Keratinocyte (primary cell): ENCODE data around the gene MEIOC. TPM values are rescaled to one million over a fixed set of nuclear protein-coding genes. Genes with fewer than 3 reads are reported as not detected.

ENCODE experiments used
- DNase-seq: peaks from one replicate; pipeline ENCODE4 v3.0.0-alpha.2; 2011; ENCODE audit warnings: low read depth, missing footprints, low spot score
- FAIRE-seq: peaks from 2 replicates; lab custom pipeline; 2011; peaks lifted over from hg19 to GRCh38; lab: Jason Lieb, UNC
- H2AFZ ChIP-seq: 2 replicates; pipeline ENCODE4 v1.6.0; 2012; ENCODE audit warnings: low read length, control low read depth, inconsistent platforms; ENCODE audit not compliant: control insufficient read depth
- H3K27ac ChIP-seq: 2 replicates; pipeline ENCODE4 v1.5.1; 2011; ENCODE audit warnings: low read length; ENCODE audit not compliant: control insufficient read depth, insufficient read depth
- H3K27me3 ChIP-seq: 3 replicates; pipeline ENCODE4 v1.6.0; 2011; ENCODE audit warnings: low read length; ENCODE audit not compliant: control insufficient read depth, insufficient read depth; ENCODE audit errors: extremely low read depth
- H3K36me3 ChIP-seq, 2 experiments: 2 replicates in 1 of 2; 3 replicates in 1 of 2; pipeline ENCODE4 v1.5.1; 2011; ENCODE audit warnings: low read length in 2 of 2, mild to moderate bottlenecking in 1 of 2; ENCODE audit not compliant: control insufficient read depth in 2 of 2, insufficient read depth in 2 of 2; ENCODE audit errors: extremely low read depth in 1 of 2
- H3K4me1 ChIP-seq: 3 replicates; pipeline ENCODE4 v1.5.1; 2011; ENCODE audit warnings: low read length; ENCODE audit not compliant: control insufficient read depth, insufficient read depth; ENCODE audit errors: extremely low read depth
- H3K4me2 ChIP-seq: 3 replicates; pipeline ENCODE4 v1.6.0; 2011; ENCODE audit warnings: low read depth, low read length; ENCODE audit not compliant: control insufficient read depth, insufficient read depth; ENCODE audit errors: extremely low read depth
- H3K4me3 ChIP-seq, 3 experiments: fragments of 200-600 bp in 1 of 3; sonication (generic) in 1 of 3; 2 replicates in 2 of 3; 3 replicates in 1 of 3; pipeline ENCODE4 v1.5.1; 2011 to 2016; ENCODE audit warnings: low read length in 3 of 3, mild to moderate bottlenecking in 3 of 3, control low read depth in 2 of 3, inconsistent platforms in 1 of 3, low read depth in 1 of 3, mixed read lengths in 1 of 3, mixed run types in 1 of 3, moderate library complexity in 1 of 3; ENCODE audit not compliant: control insufficient read depth in 2 of 3, insufficient read depth in 2 of 3; ENCODE audit errors: extremely low read depth in 1 of 3
- H3K79me2 ChIP-seq: 2 replicates; pipeline ENCODE4 v1.6.0; 2012; ENCODE audit warnings: low read length; ENCODE audit not compliant: control insufficient read depth, insufficient read depth
- H3K9ac ChIP-seq: 3 replicates; pipeline ENCODE4 v1.6.0; 2011; ENCODE audit warnings: low read length; ENCODE audit not compliant: control insufficient read depth, insufficient read depth; ENCODE audit errors: extremely low read depth
- H3K9me1 ChIP-seq: 3 replicates; pipeline ENCODE4 v1.6.0; 2011; ENCODE audit warnings: low read length; ENCODE audit not compliant: control insufficient read depth, insufficient read depth; ENCODE audit errors: extremely low read depth
- H3K9me3 ChIP-seq: 2 replicates; pipeline ENCODE4 v1.5.1; 2012; ENCODE audit warnings: low read depth, low read length; ENCODE audit not compliant: control insufficient read depth
- H4K20me1 ChIP-seq: 3 replicates; pipeline ENCODE4 v1.6.0; 2011; ENCODE audit warnings: low read length; ENCODE audit not compliant: control insufficient read depth, insufficient read depth; ENCODE audit errors: extremely low read depth
- CTCF ChIP-seq, 3 experiments: IDR thresholded peaks in 1 of 3; conservative IDR thresholded peaks in 1 of 3; optimal IDR thresholded peaks in 1 of 3; 2 replicates in 2 of 3; 3 replicates in 1 of 3; pipeline versions ENCODE3 to v1.5.1; 2011; ENCODE audit warnings: low read length in 3 of 3, mild to moderate bottlenecking in 3 of 3, moderate library complexity in 2 of 3, control low read depth in 1 of 3, inconsistent platforms in 1 of 3; ENCODE audit not compliant: insufficient read depth in 2 of 3; ENCODE audit errors: extremely low read depth in 1 of 3
- EZH2 ChIP-seq: IDR thresholded peaks from one replicate; pipeline ENCODE4 v1.6.1; 2012; ENCODE audit warnings: inconsistent platforms, mild to moderate bottlenecking, low read length, moderate library complexity
- dilution Hi-C: fragments of 300-500 bp; cut with MboI; formaldehyde crosslinking; loops from one replicate; pipeline ENCODE4 v1.7.0; 2020; ENCODE audit warnings: low sequenced_read_pairs; ENCODE audit not compliant: extremely low pct_ligation_motif_present
- polyA plus RNA-seq, 5 experiments: library from polyadenylated mRNA; depleted of rRNA in 3 of 5; stranded (reverse) in 3 of 5; stranded (forward) in 1 of 5; unstranded in 1 of 5; fragments of >200 nt; gene quantifications; 1 replicate in 1 of 5; 2 replicates in 3 of 5; 3 replicates in 1 of 5; pipeline versions ENCODE4 v1.2.1 to v1.2.3, GENCODE V29; 2011 to 2012; ENCODE audit warnings: missing spikeins in 2 of 5, low read depth in 1 of 5, low replicate concordance in 1 of 5

MEIOC gene
- polyA plus RNA-seq, 1 donor (not counting 4 experiments of a cell fraction or from before 2014, with no cell fraction given) = 0.03 TPM

- no peak for TF ChIP-seq EZH2
- TF ChIP-seq CTCF (optimal IDR thresholded peaks at IDR 0.05 in 1 of 3, IDR thresholded peaks at IDR 0.05 in 1 of 3, conservative IDR thresholded peaks at IDR 0.05 in 1 of 3; ENCODE audit: extremely low read depth in 1 of 3, insufficient read depth in 2 of 3, low read length in 3 of 3) = no peak
- Histone ChIP-seq H3K9ac (no peak overlapping the region), H3K4me3 (no peak overlapping the region), H3K4me2 (no peak overlapping the region), H3K4me1 (no peaks in the 10 kb centered on the region), H3K27me3 (no peaks in the 10 kb centered on the region), H3K9me3 (no peaks in the 10 kb centered on the region), H4K20me1 (no peaks in the 10 kb centered on the region), H2AFZ (no peak overlapping the region), H3K27ac (no peak overlapping the region), H3K36me3 (no peaks in the 10 kb centered on the region), H3K9me1 (no peaks in the 10 kb centered on the region), H3K79me2 (no peaks in the 10 kb centered on the region)
- dilution Hi-C loops = no loop called here
- DNase-seq (no peak), FAIRE-seq (no peak)
Observed at GRCh38 chr17:44645341-44645740, 10.9 kb upstream of the MEIOC start.

DNA sequence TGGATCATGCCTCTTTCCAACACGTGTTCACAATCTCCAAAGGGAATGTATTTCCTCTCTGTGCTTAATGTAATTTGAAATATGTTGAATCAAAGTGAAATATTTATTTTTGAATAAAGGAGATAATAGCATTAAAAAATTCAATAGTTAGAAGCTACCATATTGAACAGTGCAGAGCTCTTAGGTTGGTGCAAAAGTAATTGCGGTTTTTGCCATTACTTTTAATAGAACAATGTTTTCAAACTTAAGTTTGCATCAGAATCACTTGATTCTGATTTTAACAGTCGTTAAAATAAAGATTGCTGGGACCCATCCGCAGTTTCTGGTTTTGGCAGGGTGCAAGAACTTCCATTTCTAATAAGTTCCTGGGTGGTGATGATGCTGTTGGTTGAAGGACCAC, 10.0 kb upstream of the MEIOC start:
- TF ChIP-seq CTCF (optimal IDR thresholded peaks at IDR 0.05 in 1 of 3, IDR thresholded peaks at IDR 0.05 in 1 of 3, conservative IDR thresholded peaks at IDR 0.05 in 1 of 3; ENCODE audit: extremely low read depth in 1 of 3, insufficient read depth in 2 of 3, low read length in 3 of 3) = no peak
- no peak for TF ChIP-seq EZH2
- no peaks in the 10 kb centered on the region for H3K27me3 ChIP-seq
- no peaks in the 10 kb centered on the region for H3K9me1 ChIP-seq
- no peak for FAIRE-seq
- H3K79me2 ChIP-seq = no peaks in the 10 kb centered on the region
- no peaks in the 10 kb centered on the region for H3K9me3 ChIP-seq
- no peak overlapping the region for H3K4me3 ChIP-seq
- dilution Hi-C loops = no loop called here
- H3K27ac ChIP-seq = no peak overlapping the region
- DNase-seq = no peak
- no peak overlapping the region for H3K9ac ChIP-seq
- no peak overlapping the region for H3K4me2 ChIP-seq
- H3K4me1 ChIP-seq = no peaks in the 10 kb centered on the region
- H2AFZ ChIP-seq = no peak overlapping the region
- no peaks in the 10 kb centered on the region for H3K36me3 ChIP-seq
- no peaks in the 10 kb centered on the region for H4K20me1 ChIP-seq
